GM12865 (cell line): ENCODE results near the gene RGCC.
"Not testable (repeated sequence)": the region's sequence is repeated elsewhere in the genome, so short reads cannot be mapped to it uniquely, and the experiment has no call there.

Experiments
- DNase-seq: peaks from one replicate; pipeline ENCODE4 v3.0.0; 2010; ENCODE audit warnings: low read depth
- H3K4me3 ChIP-seq: 2 replicates; pipeline ENCODE4 v1.5.1; 2011; ENCODE audit warnings: mild to moderate bottlenecking, low read depth, low read length, control low read depth
- TF ChIP-seq, protein P1 (sequence below): IDR thresholded peaks from 2 replicates; pipeline ENCODE4 v1.5.1; 2011; ENCODE audit warnings: low read length, control low read depth, low read depth, inconsistent platforms; ENCODE audit not compliant: insufficient read depth; ENCODE audit errors: missing control alignments

RGCC gene

DNA sequence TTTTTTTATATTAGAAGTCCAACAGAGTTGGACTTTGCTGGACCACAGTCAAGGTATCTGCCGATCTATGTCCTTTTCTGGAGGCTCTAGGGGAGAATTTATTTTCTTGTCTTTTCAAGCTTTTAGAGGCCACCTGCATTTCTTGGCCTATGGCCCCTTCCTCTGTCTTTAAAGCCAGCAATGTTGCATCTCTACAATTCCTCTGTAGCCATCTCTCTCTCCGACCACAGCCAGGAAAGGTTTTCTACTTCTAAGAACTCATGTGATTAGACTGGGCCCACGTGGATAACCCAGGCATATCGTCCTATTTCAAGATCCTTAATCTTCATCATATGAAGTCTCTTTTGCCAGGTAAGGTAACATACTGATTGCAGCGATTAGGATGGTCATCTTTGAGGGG lies 43.5 kb upstream of the RGCC start:
- no peak for DNase-seq
- H3K4me3 ChIP-seq = no peak overlapping the region
- TF ChIP-seq, protein P1, sequence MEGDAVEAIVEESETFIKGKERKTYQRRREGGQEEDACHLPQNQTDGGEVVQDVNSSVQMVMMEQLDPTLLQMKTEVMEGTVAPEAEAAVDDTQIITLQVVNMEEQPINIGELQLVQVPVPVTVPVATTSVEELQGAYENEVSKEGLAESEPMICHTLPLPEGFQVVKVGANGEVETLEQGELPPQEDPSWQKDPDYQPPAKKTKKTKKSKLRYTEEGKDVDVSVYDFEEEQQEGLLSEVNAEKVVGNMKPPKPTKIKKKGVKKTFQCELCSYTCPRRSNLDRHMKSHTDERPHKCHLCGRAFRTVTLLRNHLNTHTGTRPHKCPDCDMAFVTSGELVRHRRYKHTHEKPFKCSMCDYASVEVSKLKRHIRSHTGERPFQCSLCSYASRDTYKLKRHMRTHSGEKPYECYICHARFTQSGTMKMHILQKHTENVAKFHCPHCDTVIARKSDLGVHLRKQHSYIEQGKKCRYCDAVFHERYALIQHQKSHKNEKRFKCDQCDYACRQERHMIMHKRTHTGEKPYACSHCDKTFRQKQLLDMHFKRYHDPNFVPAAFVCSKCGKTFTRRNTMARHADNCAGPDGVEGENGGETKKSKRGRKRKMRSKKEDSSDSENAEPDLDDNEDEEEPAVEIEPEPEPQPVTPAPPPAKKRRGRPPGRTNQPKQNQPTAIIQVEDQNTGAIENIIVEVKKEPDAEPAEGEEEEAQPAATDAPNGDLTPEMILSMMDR = no peak

DNA sequence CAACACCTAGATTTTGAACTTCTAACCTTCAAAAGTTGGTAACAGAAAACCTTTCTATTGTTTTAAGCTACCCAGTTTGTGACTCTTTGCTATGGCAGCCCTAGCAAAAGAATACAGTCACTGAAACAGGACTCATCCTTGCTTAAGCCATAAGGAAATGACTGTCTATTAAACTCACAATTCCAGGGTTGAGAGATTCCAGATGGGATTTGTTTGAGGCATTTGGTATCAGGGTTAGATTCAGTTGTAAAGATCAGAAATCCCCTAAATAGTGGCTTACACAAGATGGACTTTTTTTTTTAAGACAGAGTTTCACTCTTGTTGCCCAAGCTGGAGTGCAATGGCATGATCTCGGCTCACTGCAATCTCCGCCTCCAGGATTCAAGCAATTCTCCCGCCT lies 41.1 kb upstream of the RGCC start:
- TF ChIP-seq, protein P1 = no peak
- no peak for DNase-seq
- H3K4me3 ChIP-seq = no peak overlapping the region

DNA sequence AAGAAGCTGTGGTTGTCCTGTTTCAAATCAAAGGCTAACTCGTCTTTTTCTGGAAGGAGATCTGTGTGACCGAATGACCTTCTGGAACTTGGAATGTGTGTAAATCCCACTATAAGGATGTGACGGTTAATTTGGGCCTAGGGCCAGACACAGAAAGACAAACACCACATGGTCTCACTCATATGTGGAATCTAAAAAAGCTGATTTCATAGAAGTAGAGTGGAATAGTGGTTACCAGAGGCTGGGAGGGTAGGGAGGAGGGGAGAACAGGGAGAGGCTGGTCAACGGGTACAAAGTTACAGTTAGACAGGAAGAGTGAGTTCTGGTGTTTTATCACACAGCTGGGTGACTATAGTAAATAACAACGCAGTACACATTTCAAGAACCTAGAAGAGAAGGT lies 39.3 kb upstream of the RGCC start:
- no peak for DNase-seq
- H3K4me3 ChIP-seq = no peak overlapping the region
- TF ChIP-seq, protein P1 = no peak

DNA sequence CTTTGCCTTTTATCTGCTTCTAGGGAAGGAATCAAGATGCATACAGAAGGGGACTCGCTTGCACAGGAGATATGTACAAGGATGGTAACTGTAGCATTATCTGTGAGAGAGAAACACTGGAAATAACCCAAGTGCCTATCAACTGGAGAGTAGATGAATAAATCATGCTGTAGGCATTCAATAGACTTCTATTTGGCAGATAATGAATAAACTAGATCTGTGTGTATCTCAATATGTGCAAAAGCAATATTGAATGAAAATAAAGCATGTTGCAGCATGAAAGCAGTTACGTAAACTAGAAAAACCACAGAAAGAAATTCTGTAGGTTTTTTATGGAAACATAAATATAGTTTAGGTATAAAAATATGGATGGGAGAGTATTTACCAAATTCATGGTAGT lies 38.6 kb upstream of the RGCC start:
- no peak for DNase-seq
- no peak overlapping the region for H3K4me3 ChIP-seq
- TF ChIP-seq, protein P1 = no peak

DNA sequence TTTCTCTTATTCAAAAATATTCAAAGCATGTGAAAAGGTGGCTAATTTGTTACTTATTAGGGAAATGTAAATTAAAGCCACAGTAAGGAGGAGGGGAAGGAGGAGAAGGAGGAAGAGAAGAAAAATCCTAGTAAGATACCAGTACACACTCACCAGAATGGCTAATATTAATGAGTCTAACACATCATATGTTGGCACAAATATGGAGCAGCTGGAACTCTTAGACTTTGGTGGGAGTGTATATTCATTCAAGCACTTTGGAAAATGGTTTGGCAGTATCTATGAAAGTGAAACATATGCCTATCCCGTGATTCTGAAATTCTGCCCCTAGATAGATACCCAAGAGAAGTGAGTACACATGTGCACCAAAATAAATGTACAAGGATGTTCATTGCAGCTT lies 38.1 kb upstream of the RGCC start:
- H3K4me3 ChIP-seq = no peak overlapping the region
- DNase-seq = no peak
- TF ChIP-seq, protein P1 = no peak

DNA sequence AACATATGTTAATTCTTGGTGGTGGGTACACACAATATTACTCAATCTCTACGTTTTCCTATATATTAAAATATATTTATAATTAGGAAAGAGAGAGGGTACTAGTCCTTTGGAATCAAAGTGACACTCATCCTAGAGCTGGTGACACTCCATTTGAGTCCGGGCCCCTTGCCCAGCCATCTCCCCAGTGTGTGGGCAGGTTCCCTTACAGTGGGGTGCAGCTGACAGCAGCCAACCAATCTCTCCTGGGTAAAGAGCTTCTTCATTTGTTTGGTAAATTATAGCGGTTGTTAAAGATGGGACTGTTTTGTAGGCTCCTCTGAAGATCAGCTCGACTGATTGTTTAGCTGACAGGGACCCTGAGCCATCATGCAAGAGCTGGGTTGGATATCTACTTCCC lies 37.2 kb upstream of the RGCC start:
- TF ChIP-seq, protein P1 = no peak
- no peak overlapping the region for H3K4me3 ChIP-seq
- no peak for DNase-seq

DNA sequence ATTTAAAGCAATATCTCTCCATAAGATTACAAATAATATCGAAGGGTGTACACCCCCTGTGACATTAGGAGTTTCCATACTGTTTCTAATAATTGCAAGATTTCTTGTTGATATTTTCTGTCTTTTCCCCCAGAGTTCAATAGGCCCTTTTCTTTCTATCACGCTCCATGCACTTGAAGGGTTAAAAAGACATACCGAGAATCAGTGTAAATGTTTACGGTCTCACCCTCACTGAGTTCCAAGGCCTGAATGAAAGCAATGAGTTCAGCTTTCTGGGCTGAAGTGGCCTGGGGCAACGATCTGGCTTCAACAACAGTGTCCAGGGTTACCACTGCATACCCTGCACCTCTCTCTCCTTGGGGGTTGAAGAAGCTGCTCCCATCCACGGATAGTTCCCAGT lies 36.0 kb upstream of the RGCC start:
- H3K4me3 ChIP-seq, DNase-seq: not testable (repeated sequence)

DNA sequence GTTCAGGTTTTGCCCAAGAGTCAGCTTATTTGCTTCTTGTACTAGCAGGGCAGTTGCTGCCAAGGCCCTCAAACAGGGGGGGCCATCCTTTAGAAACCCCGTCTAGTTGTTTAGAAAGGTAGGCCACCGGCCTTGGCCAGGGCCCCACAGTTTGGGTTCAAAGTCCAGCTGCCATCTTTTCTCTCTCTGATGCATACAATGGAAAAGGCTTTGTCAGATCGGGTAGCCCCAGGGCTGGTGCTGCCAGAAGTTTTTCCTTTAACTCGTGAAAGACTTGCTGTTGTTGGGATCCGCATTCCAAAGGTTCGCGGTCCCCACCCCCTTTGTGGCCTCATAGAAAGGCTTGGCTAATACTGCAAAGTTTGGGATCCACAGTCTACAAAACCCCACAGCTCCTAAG lies 35.4 kb upstream of the RGCC start:
- not testable (repeated sequence) for DNase-seq, H3K4me3 ChIP-seq

DNA sequence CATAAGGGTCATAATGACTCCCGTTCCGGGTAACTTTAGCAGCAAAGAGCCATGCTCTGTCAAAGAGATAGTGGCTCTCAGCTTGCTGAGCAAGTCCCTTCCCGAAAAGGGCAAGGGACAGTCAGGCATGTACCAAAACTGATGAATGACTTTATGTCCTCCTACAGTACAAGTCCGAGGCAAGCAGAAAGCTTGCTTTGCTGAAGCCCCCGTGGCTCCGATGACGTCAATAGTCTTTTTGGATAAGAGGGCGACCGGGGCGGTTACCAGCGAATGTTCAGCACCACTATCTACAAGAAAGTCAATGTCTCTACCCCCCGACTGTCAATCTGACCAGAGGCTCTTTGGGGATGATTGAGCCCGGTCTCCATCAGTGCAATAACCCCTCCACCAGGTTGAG lies 34.1 kb upstream of the RGCC start:
- DNase-seq, H3K4me3 ChIP-seq: not testable (repeated sequence)

DNA sequence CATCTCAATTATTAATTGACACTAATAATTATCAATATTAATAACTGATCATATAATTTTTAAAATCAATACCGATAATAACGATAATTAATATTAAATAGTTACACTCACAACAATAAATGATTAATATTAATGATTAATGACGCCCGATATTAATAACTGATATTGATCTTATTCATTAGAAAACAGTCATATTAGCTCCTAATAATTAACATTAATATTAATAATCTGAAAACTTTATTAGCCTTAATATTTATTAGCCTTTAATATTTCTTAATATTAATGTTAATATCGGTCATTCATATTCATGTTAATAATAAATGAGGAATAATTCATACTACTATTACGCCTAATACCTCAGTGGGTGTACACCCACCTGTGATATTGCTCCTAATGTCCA lies 32.7 kb upstream of the RGCC start:
- H3K4me3 ChIP-seq, DNase-seq: not testable (repeated sequence)
